IPS-20b (cell line): Measurements from ENCODE around the gene MS4A18.
"Not testable (repeated sequence)": the region's sequence is repeated elsewhere in the genome, so short reads cannot be mapped to it uniquely, and the experiment has no call there.

Experiments used
- H3K27ac ChIP-seq: one replicate; pipeline ENCODE4 v1.5.1; 2013; ENCODE audit warnings: low read length
- H3K27me3 ChIP-seq: 2 replicates; pipeline ENCODE4 v1.6.1; 2013; ENCODE audit warnings: mild to moderate bottlenecking, low read length, inconsistent platforms; ENCODE audit not compliant: insufficient read depth
- H3K36me3 ChIP-seq: 2 replicates; pipeline ENCODE4 v1.6.1; 2013; ENCODE audit warnings: low read depth, mild to moderate bottlenecking, inconsistent platforms, low read length, moderate library complexity; ENCODE audit not compliant: insufficient read depth
- H3K4me1 ChIP-seq: 2 replicates; pipeline ENCODE4 v1.6.1; 2013; ENCODE audit warnings: mild to moderate bottlenecking, control low read depth, inconsistent platforms, low read length, moderate library complexity; ENCODE audit not compliant: insufficient read depth
- H3K4me3 ChIP-seq: 2 replicates; pipeline ENCODE4 v1.5.1; 2013; ENCODE audit warnings: mild to moderate bottlenecking, low read length, inconsistent platforms
- H3K9ac ChIP-seq: 2 replicates; pipeline ENCODE4 v1.6.1; 2013; ENCODE audit warnings: low read depth, mild to moderate bottlenecking, inconsistent platforms, low read length, moderate library complexity
- H3K9me3 ChIP-seq: 2 replicates; pipeline ENCODE4 v1.6.1; 2013; ENCODE audit warnings: mild to moderate bottlenecking, low read depth, low read length, inconsistent platforms; ENCODE audit not compliant: insufficient read depth

Gene MS4A18

GRCh38 chr11:60706931-60707330, 17.6 kb upstream of the MS4A18 start:
- Histone ChIP-seq H3K9ac (no peak overlapping the region), H3K9me3 (no peaks in the 10 kb centered on the region), H3K36me3 (no peaks in the 10 kb centered on the region), H3K27ac (no peak overlapping the region), H3K4me3 (no peak overlapping the region), H3K27me3 (no peaks in the 10 kb centered on the region), H3K4me1 (no peaks in the 10 kb centered on the region)

GRCh38 chr11:60710482-60710881, 14.0 kb upstream of the MS4A18 start:
- H3K4me1 ChIP-seq: no peaks in the 10 kb centered on the region
- H3K36me3 ChIP-seq: no peaks in the 10 kb centered on the region
- no peak overlapping the region for H3K27ac ChIP-seq
- no peak overlapping the region for H3K4me3 ChIP-seq
- no peak overlapping the region for H3K9ac ChIP-seq
- no peaks in the 10 kb centered on the region for H3K9me3 ChIP-seq
- no peaks in the 10 kb centered on the region for H3K27me3 ChIP-seq

GRCh38 chr11:60711276-60711675, 13.2 kb upstream of the MS4A18 start:
- no peaks in the 10 kb centered on the region for H3K27me3 ChIP-seq

GRCh38 chr11:60713423-60713822, 11.1 kb upstream of the MS4A18 start:
- not testable (repeated sequence) for H3K9me3 ChIP-seq, H3K36me3 ChIP-seq, H3K9ac ChIP-seq, H3K4me1 ChIP-seq, H3K4me3 ChIP-seq, H3K27me3 ChIP-seq, H3K27ac ChIP-seq

More at GRCh38 chr11:60711276-60711675, 13.2 kb upstream of the MS4A18 start:
- Histone ChIP-seq H3K4me3 (no peak overlapping the region), H3K27ac (no peak overlapping the region), H3K9me3 (no peaks in the 10 kb centered on the region), H3K36me3 (no peaks in the 10 kb centered on the region), H3K4me1 (no peaks in the 10 kb centered on the region), H3K9ac (no peak overlapping the region)

- Histone ChIP-seq H3K36me3 (no peaks in the 10 kb centered on the region), H3K27me3 (no peaks in the 10 kb centered on the region), H3K9ac (no peak overlapping the region), H3K27ac (no peak overlapping the region), H3K9me3 (peaks cover 17% of the 10 kb centered on the region; the same call in 1 of the 2 replicates), H3K4me1 (no peaks in the 10 kb centered on the region), H3K4me3 (no peak overlapping the region)
Measured at GRCh38 chr11:60717956-60718355, 6.6 kb upstream of the MS4A18 start.

- Histone ChIP-seq H3K27me3 (no peaks in the 10 kb centered on the region), H3K36me3 (no peaks in the 10 kb centered on the region), H3K4me1 (no peaks in the 10 kb centered on the region), H3K4me3 (no peak overlapping the region), H3K9me3 (peaks cover 17% of the 10 kb centered on the region; the same call in 1 of the 2 replicates), H3K9ac (no peak overlapping the region), H3K27ac (no peak overlapping the region)
Measured at GRCh38 chr11:60718524-60719316, 5.8 kb upstream of the MS4A18 start.

- H3K9ac ChIP-seq: no peak overlapping the region
- no peaks in the 10 kb centered on the region for H3K27me3 ChIP-seq
- H3K4me1 ChIP-seq: no peaks in the 10 kb centered on the region
- H3K4me3 ChIP-seq: no peak overlapping the region
- no peaks in the 10 kb centered on the region for H3K36me3 ChIP-seq
- peaks cover 17% of the 10 kb centered on the region; the same call in 1 of the 2 replicates for H3K9me3 ChIP-seq
- H3K27ac ChIP-seq: no peak overlapping the region
Measured at GRCh38 chr11:60719391-60719790, 5.1 kb upstream of the MS4A18 start.

GRCh38 chr11:60720460-60720859, 4.1 kb upstream of the MS4A18 start:
- H3K4me3 ChIP-seq: no peak overlapping the region
- no peaks in the 10 kb centered on the region for H3K27me3 ChIP-seq
- H3K36me3 ChIP-seq: no peaks in the 10 kb centered on the region

GRCh38 chr11:60725592-60725991, 1.1 kb downstream of the MS4A18 start:
- no peak overlapping the region for H3K4me3 ChIP-seq
- no peak overlapping the region for H3K27ac ChIP-seq
- H3K9ac ChIP-seq: no peak overlapping the region
- H3K9me3 ChIP-seq: no peaks in the 10 kb centered on the region
- H3K27me3 ChIP-seq: no peaks in the 10 kb centered on the region
- no peaks in the 10 kb centered on the region for H3K4me1 ChIP-seq
- no peaks in the 10 kb centered on the region for H3K36me3 ChIP-seq

More at GRCh38 chr11:60720460-60720859, 4.1 kb upstream of the MS4A18 start:
- H3K9ac ChIP-seq: no peak overlapping the region
- no peaks in the 10 kb centered on the region for H3K4me1 ChIP-seq
- H3K9me3 ChIP-seq: peaks cover 17% of the 10 kb centered on the region; the same call in 1 of the 2 replicates
- H3K27ac ChIP-seq: no peak overlapping the region

GRCh38 chr11:60731586-60731985, 7.1 kb downstream of the MS4A18 start:
- Histone ChIP-seq H3K9ac (no peak overlapping the region), H3K27ac (no peak overlapping the region), H3K27me3 (no peaks in the 10 kb centered on the region), H3K36me3 (no peaks in the 10 kb centered on the region), H3K4me3 (no peak overlapping the region), H3K4me1 (no peaks in the 10 kb centered on the region), H3K9me3 (no peaks in the 10 kb centered on the region)

- Histone ChIP-seq H3K4me3 (no peak overlapping the region), H3K4me1 (no peaks in the 10 kb centered on the region), H3K27ac (no peak overlapping the region), H3K36me3 (no peaks in the 10 kb centered on the region), H3K9ac (no peak overlapping the region), H3K9me3 (no peaks in the 10 kb centered on the region), H3K27me3 (no peaks in the 10 kb centered on the region)
Measured at GRCh38 chr11:60734279-60734678, 9.8 kb downstream of the MS4A18 start.

- H3K9me3 ChIP-seq: no peaks in the 10 kb centered on the region
- no peak overlapping the region for H3K27ac ChIP-seq
- no peaks in the 10 kb centered on the region for H3K27me3 ChIP-seq
- H3K36me3 ChIP-seq: no peaks in the 10 kb centered on the region
- no peak overlapping the region for H3K9ac ChIP-seq
- no peaks in the 10 kb centered on the region for H3K4me1 ChIP-seq
- H3K4me3 ChIP-seq: no peak overlapping the region
Measured at GRCh38 chr11:60739114-60739513, 14.6 kb downstream of the MS4A18 start.
